Globus pallidus (tissue), 1 donor: ENCODE measurements around the gene VMAC.

Source experiments
- DNase-seq: peaks from one replicate; pipeline ENCODE4 v3.0.0-alpha.2; 2015; ENCODE audit warnings: low spot score

Gene VMAC

GRCh38 chr19:5903624-5904351 is 884 bp upstream of the VMAC start, which contains the start of gene NDUFA11:
Gene NDUFA11 (minus strand): TSS chr19:5903790. CDS start chr19:5903708, 82 bp downstream.
- no peak for DNase-seq

- DNase-seq = no peak
Observed at GRCh38 chr19:5905114-5905778, 574 bp downstream of the VMAC start.

- DNase-seq = no peak
Observed at GRCh38 chr19:5907241-5907640, 2.6 kb downstream of the VMAC start.

- no peak for DNase-seq
Observed at GRCh38 chr19:5908773-5909442, 4.2 kb downstream of the VMAC start.

GRCh38 chr19:5910638-5910907 is 5.9 kb downstream of the VMAC start:
- no peak for DNase-seq

- DNase-seq = no peak
Observed at GRCh38 chr19:5911366-5911765, 6.7 kb downstream of the VMAC start.

GRCh38 chr19:5913739-5914357 is 9.2 kb downstream of the VMAC start, which contains the start of gene CAPS:
Gene CAPS (plus strand): TSS chr19:5914254. CDS start chr19:5914407, 153 bp downstream.
- DNase-seq = peak; percentile 41

- DNase-seq = no peak
Observed at GRCh38 chr19:5914358-5914774, 9.7 kb downstream of the VMAC start.

GRCh38 chr19:5914946-5915781 is 10.5 kb downstream of the VMAC start:
- DNase-seq = no peak

GRCh38 chr19:5915782-5916165 is 11.1 kb downstream of the VMAC start:
- DNase-seq = no peak

GRCh38 chr19:5916181-5916708 is 11.6 kb downstream of the VMAC start:
- DNase-seq = no peak

- DNase-seq = no peak
Observed at GRCh38 chr19:5917431-5918107, 12.9 kb downstream of the VMAC start.

- no peak for DNase-seq
Observed at GRCh38 chr19:5918463-5919079, 13.9 kb downstream of the VMAC start.

GRCh38 chr19:5921516-5922160 is 17.0 kb downstream of the VMAC start:
- DNase-seq = no peak

- DNase-seq = no peak
Observed at GRCh38 chr19:5922161-5922545, 17.5 kb downstream of the VMAC start.

GRCh38 chr19:5923356-5923755 is 18.7 kb downstream of the VMAC start:
- DNase-seq = no peak

- DNase-seq = no peak
Observed at GRCh38 chr19:5925830-5926427, 21.3 kb downstream of the VMAC start.

- DNase-seq = no peak
Observed at GRCh38 chr19:5926641-5927440, 22.2 kb downstream of the VMAC start.

- DNase-seq = no peak
Observed at GRCh38 chr19:5927441-5927821, 22.8 kb downstream of the VMAC start.
